ENCODE measurements around the gene OPCML.

GRCh38 chr11:133026952-133027351 lies 505.3 kb downstream of the OPCML start:
- TF ChIP-seq CTCF (conservative IDR thresholded peaks at IDR 0.05; ENCODE audit: low read depth, low read length) (no peak), EZH2 (IDR thresholded peaks at IDR 0.05; ENCODE audit: borderline replicate concordance, low read depth, low read length, poor library complexity, severe bottlenecking) (no peak)

All from A673 (cell line).